GM12891 (cell line): ENCODE data around the gene LY9.

Experiments
- DNase-seq: peaks from one replicate; pipeline ENCODE4 v3.0.0; 2011; ENCODE audit warnings: low spot score; ENCODE audit not compliant: insufficient read length
- FAIRE-seq: peaks from 2 replicates; lab custom pipeline; 2011; peaks lifted over from hg19 to GRCh38; lab: Jason Lieb, UNC
- PAX5 ChIP-seq: IDR thresholded peaks from 2 replicates; pipeline ENCODE4 v1.6.1; 2011; ENCODE audit warnings: low read length, moderate library complexity, mild to moderate bottlenecking; ENCODE audit not compliant: insufficient read depth, severe bottlenecking
- POLR2A ChIP-seq: IDR thresholded peaks from 2 replicates; pipeline ENCODE4 v1.6.1; 2011; ENCODE audit warnings: low read depth, low read length, control low read depth
- POLR2AphosphoS5 ChIP-seq: IDR thresholded peaks from 2 replicates; pipeline ENCODE4 v1.6.1; 2011; ENCODE audit warnings: low read depth, low read length, control low read depth
- POU2F2 ChIP-seq: IDR thresholded peaks from 2 replicates; pipeline ENCODE4 v1.6.1; 2011; ENCODE audit warnings: low read depth, mild to moderate bottlenecking, control low read depth, low read length, moderate library complexity
- SPI1 ChIP-seq: IDR thresholded peaks from 2 replicates; pipeline ENCODE4 v1.6.1; 2011; ENCODE audit warnings: low read depth, low read length, control low read depth
- TAF1 ChIP-seq: IDR thresholded peaks from 2 replicates; pipeline ENCODE4 v1.6.1; 2011; ENCODE audit warnings: low read depth, low read length, control low read depth

The LY9 gene

DNA sequence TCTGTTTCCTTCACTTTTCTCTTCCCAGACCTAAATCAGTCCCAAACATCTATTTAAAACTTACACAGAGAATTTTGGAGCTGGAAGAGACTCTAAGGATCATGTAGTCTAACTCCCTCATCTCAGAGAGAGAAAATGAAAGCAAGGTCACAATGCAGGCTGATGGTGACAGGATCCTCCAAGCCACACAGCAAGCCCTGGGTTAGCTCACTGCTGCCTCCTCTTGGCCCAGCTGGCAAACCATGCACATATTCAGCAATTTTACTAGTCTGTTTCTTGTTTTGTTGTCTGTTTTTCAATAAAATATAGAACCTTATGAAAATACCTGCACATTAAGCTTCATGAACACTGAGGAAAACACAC is 27.7 kb upstream of the LY9 start:
- TF ChIP-seq PAX5 (no peak), POU2F2 (peak; percentile 55; the same call in 1 of the 2 replicates)
- DNase-seq: no peak
- peak; percentile 99 for FAIRE-seq

- no peak for FAIRE-seq
These were observed 23.6 kb upstream of the LY9 start for GRCh38 chr1:160772331-160772730.

DNA sequence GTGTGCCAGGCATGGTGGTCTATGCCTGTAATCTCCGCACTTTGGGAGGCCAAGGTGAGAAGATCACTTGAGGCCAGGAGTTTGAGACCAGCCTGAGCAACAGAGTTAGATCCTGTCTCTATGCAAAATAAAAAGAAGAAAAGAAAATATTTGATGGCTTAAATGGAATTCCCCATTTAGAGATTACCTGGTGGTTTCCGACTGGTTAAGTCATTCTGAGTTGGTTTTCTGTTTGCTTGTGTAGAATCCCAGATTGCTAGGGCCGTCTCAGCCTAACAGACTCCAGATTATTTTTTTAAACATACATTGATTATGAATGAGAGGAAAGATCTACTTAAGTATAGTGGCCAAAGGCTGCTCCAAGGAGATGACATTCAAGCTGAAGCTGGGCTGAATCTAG is 22.9 kb upstream of the LY9 start:
- FAIRE-seq (no peak), DNase-seq (no peak)
- no peak for TF ChIP-seq TAF1
- no peak for TF ChIP-seq SPI1
- TF ChIP-seq POLR2A: no peak
- no peak for TF ChIP-seq PAX5
- TF ChIP-seq POLR2AphosphoS5: no peak
- TF ChIP-seq POU2F2: no peak

More at GRCh38 chr1:160772331-160772730, 23.6 kb upstream of the LY9 start:
- TF ChIP-seq TAF1: no peak
- TF ChIP-seq SPI1: no peak
- no peak for TF ChIP-seq PAX5
- no peak for TF ChIP-seq POU2F2
- TF ChIP-seq POLR2AphosphoS5: no peak
- TF ChIP-seq POLR2A: no peak
- no peak for DNase-seq

GRCh38 chr1:160774886-160775719 is 20.9 kb upstream of the LY9 start:
- TF ChIP-seq SPI1 (no peak), POLR2AphosphoS5 (no peak), TAF1 (no peak), POU2F2 (no peak), POLR2A (no peak), PAX5 (no peak)
- FAIRE-seq: peak; percentile 89
- no peak for DNase-seq

- no peak for TF ChIP-seq POU2F2
- TF ChIP-seq PAX5: no peak
- no peak for TF ChIP-seq POLR2AphosphoS5
- TF ChIP-seq SPI1: no peak
- TF ChIP-seq POLR2A: no peak
- no peak for TF ChIP-seq TAF1
- DNase-seq (no peak), FAIRE-seq (no peak)
These were observed 19.8 kb upstream of the LY9 start for GRCh38 chr1:160776178-160776577.

- FAIRE-seq (peak; percentile 88), DNase-seq (no peak)
- TF ChIP-seq POLR2AphosphoS5 (no peak), POU2F2 (no peak), POLR2A (no peak), PAX5 (no peak), TAF1 (no peak), SPI1 (no peak)
These were observed 18.4 kb upstream of the LY9 start for GRCh38 chr1:160777486-160778089.

- TF ChIP-seq POLR2AphosphoS5 (no peak), POLR2A (no peak), TAF1 (no peak), PAX5 (no peak), POU2F2 (no peak), SPI1 (no peak)
- no peak for FAIRE-seq
- DNase-seq: no peak
These were observed 17.0 kb upstream of the LY9 start for GRCh38 chr1:160778976-160779375.

GRCh38 chr1:160779626-160780397 is 16.2 kb upstream of the LY9 start:
- FAIRE-seq: peak; percentile 75
- TF ChIP-seq SPI1 (no peak), POLR2AphosphoS5 (no peak), POU2F2 (no peak), POLR2A (no peak), TAF1 (no peak), PAX5 (no peak)
- DNase-seq: no peak

GRCh38 chr1:160780398-160780755 is 15.6 kb upstream of the LY9 start:
- TF ChIP-seq SPI1 (no peak), TAF1 (no peak), POLR2AphosphoS5 (no peak), POLR2A (no peak)
- no peak for FAIRE-seq
- no peak for DNase-seq
